ENCODE measurements around the gene IKZF5.

DNA sequence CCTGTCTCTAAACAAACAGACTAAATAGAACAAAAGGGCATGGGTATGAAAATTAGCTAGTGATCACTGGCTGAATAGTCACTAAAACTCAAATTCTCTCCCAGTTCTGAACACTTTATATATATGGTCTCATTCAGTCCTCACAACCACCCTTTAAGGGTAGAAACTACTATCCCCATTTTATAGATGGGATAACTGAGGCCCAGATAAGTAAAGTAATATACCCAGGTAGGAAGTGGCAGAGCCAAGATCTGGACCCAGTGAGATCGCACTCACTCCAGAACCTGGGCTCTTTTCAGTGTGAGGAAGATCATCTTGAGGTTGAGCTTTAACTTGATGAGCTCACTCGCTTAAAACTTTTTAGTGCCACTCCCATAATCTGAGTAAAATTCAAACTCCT lies 23.9 kb downstream of the IKZF5 start:
- no peak for TF ChIP-seq MYNN (tag by site-specific recombination; IDR thresholded peaks at IDR 0.05; ENCODE audit: borderline replicate concordance)
- TF ChIP-seq ZNF274 (IDR thresholded peaks at IDR 0.05; ENCODE audit: low read length), result no peak
- TF ChIP-seq ZNF274 (tag by site-specific recombination; IDR thresholded peaks at IDR 0.05; ENCODE audit: borderline replicate concordance), result no peak
- TF ChIP-seq ZNF776 (tag by site-specific recombination; IDR thresholded peaks at IDR 0.05; ENCODE audit: borderline replicate concordance), result no peak
- TF ChIP-seq, protein P1, sequence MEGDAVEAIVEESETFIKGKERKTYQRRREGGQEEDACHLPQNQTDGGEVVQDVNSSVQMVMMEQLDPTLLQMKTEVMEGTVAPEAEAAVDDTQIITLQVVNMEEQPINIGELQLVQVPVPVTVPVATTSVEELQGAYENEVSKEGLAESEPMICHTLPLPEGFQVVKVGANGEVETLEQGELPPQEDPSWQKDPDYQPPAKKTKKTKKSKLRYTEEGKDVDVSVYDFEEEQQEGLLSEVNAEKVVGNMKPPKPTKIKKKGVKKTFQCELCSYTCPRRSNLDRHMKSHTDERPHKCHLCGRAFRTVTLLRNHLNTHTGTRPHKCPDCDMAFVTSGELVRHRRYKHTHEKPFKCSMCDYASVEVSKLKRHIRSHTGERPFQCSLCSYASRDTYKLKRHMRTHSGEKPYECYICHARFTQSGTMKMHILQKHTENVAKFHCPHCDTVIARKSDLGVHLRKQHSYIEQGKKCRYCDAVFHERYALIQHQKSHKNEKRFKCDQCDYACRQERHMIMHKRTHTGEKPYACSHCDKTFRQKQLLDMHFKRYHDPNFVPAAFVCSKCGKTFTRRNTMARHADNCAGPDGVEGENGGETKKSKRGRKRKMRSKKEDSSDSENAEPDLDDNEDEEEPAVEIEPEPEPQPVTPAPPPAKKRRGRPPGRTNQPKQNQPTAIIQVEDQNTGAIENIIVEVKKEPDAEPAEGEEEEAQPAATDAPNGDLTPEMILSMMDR (tag by site-specific recombination; IDR thresholded peaks at IDR 0.05), result no peak
- TF ChIP-seq ZNF510 (tag by site-specific recombination; IDR thresholded peaks at IDR 0.05; ENCODE audit: insufficient replicate concordance), result no peak
- TF ChIP-seq ZBTB49 (tag by site-specific recombination; IDR thresholded peaks at IDR 0.05; ENCODE audit: low read depth), result no peak
- no peak for TF ChIP-seq TCF7L2 (IDR thresholded peaks at IDR 0.05; ENCODE audit: borderline replicate concordance, low read depth, low read length)
- no peak for TF ChIP-seq HOXA7 (CRISPR knock-in tag; IDR thresholded peaks at IDR 0.05; ENCODE audit: borderline replicate concordance)
- no peak for TF ChIP-seq REST (tag by site-specific recombination; IDR thresholded peaks at IDR 0.05)
- TF ChIP-seq ZNF266 (tag by site-specific recombination; IDR thresholded peaks at IDR 0.05; ENCODE audit: low read depth), result no peak
- TF ChIP-seq ZNF658 (tag by site-specific recombination; IDR thresholded peaks at IDR 0.05), result no peak

Data from HEK293 (cell line).